HG03025 (cell line): ENCODE measurements around the gene CYSLTR1.
"Not testable (repeated sequence)": the region's sequence is repeated elsewhere in the genome, so short reads cannot be mapped to it uniquely, and the experiment has no call there.

ENCODE experiments used
- ATAC-seq: cut with Tn5 transposase; IDR thresholded peaks from one replicate; pipeline ENCODE4 v1.9.1; 2021; ENCODE audit warnings: mild to moderate bottlenecking, moderate library complexity; ENCODE audit not compliant: unreplicated experiment, low FRiP score

CYSLTR1 gene

DNA sequence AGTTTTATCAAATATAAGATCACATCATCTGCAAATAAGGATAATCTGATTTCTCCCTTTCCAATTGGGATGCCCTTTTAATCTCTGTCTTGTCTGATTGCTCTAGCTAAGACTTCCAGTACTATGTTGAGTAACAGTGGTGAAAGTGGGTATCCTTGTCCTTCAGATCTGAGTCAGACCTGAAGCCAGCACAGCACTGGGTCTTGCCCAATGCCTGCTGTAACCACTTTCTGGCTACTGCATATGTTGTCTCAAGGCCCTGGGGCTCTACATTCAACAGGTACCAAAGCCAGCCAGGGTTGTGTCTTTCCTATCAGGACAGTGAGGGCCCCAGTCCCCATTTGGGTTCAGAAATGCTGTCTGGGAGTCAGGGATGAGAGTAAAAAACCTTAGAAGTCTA lies 90.3 kb downstream of the CYSLTR1 start:
- no peak for ATAC-seq

DNA sequence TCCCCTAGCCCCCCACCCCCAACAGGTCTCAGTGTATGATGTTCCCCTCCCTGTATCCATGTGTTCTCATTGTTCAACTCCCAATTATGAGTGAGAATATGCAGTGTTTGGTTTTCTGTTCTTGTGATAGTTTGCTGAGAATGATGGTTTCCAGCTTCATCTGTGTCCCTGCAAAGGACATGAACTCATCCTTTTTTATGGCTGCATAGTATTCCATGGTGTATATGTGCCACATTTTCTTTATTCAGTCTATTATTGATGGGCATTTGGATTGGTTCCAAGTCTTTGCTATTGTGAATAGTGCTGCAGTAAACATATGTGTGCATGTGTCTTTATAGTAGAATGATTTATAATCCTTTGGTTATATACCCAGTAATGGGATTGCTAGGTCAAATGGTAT lies 101.4 kb downstream of the CYSLTR1 start:
- not testable (repeated sequence) for ATAC-seq
